SK-N-SH (cell line): Measurements from ENCODE around the gene GYPC.

Experiments used
- EZH2phosphoT487 ChIP-seq: fragments of 200-600 bp; sonication (generic); IDR thresholded peaks from 2 replicates; pipeline ENCODE4 v1.6.1; 2017; ENCODE audit warnings: low read depth, mixed run types, mild to moderate bottlenecking, antibody characterized with exemption, moderate library complexity, borderline replicate concordance
- FOSL2 ChIP-seq: IDR thresholded peaks from 2 replicates; pipeline ENCODE4 v1.4.0; 2012; ENCODE audit warnings: low read depth, mild to moderate bottlenecking, moderate library complexity, borderline replicate concordance
- FOXJ3 ChIP-seq: sonication (generic); formaldehyde crosslinking; IDR thresholded peaks from 2 replicates; pipeline ENCODE4 v1.5.1; 2020; ENCODE audit warnings: mild to moderate bottlenecking, missing genetic modification reagents
- JUND ChIP-seq: IDR thresholded peaks from 2 replicates; pipeline ENCODE4 v1.4.0; 2012
- NFIC ChIP-seq: IDR thresholded peaks from 2 replicates; pipeline ENCODE4 v1.4.0; 2012; ENCODE audit warnings: borderline replicate concordance
- POLR2AphosphoS5 ChIP-seq: IDR thresholded peaks from 2 replicates; pipeline ENCODE4 v1.6.1; 2012; ENCODE audit warnings: low read depth, low read length
- SMC3 ChIP-seq: IDR thresholded peaks from 2 replicates; pipeline ENCODE4 v1.6.1; 2012; ENCODE audit warnings: low read depth, low read length, improper control_type of control experiment
- YY1 ChIP-seq: IDR thresholded peaks from 2 replicates; pipeline ENCODE4 v1.4.0; 2012; ENCODE audit warnings: low read depth, mild to moderate bottlenecking
- TF ChIP-seq, protein P1 (sequence below): IDR thresholded peaks from 2 replicates; pipeline ENCODE4 v1.4.0; 2012; ENCODE audit warnings: low read depth, borderline replicate concordance
- TF ChIP-seq, protein P2 (sequence below): fragments of 200-600 bp; sonication (generic); IDR thresholded peaks from 2 replicates; pipeline ENCODE4 v1.6.1; 2017; ENCODE audit warnings: antibody characterized with exemption, mild to moderate bottlenecking, moderate library complexity
- TF ChIP-seq, protein P3 (sequence below): IDR thresholded peaks from 2 replicates; pipeline ENCODE4 v1.4.0; 2012; ENCODE audit warnings: low read depth, borderline replicate concordance

DNA sequence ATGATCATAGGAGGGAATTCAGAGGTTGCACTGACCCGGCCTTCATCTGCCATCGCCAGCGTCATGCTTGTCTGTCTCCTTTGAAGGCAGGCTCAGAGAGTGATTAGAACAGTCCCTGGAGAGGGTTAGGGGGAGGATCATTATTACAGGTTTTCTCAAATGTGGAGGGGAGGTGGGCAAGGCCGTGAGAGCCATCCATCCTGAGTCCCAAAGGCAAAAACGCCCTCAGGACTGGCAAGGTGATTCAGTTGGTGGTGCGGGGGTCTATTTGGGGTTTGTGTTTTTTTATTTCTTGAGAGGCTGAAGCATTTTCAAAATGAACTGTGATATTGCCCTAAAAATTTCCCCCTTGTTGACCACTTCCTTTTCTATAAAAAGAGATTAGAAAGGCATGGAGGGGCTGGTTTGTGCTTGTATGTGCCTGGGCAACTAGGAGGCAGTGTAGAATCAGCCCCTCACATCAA lies 39.3 kb upstream of the GYPC start:
- no peak for TF ChIP-seq FOXJ3 (CRISPR knock-in tag)
- no peak for TF ChIP-seq POLR2AphosphoS5
- TF ChIP-seq, protein P1, sequence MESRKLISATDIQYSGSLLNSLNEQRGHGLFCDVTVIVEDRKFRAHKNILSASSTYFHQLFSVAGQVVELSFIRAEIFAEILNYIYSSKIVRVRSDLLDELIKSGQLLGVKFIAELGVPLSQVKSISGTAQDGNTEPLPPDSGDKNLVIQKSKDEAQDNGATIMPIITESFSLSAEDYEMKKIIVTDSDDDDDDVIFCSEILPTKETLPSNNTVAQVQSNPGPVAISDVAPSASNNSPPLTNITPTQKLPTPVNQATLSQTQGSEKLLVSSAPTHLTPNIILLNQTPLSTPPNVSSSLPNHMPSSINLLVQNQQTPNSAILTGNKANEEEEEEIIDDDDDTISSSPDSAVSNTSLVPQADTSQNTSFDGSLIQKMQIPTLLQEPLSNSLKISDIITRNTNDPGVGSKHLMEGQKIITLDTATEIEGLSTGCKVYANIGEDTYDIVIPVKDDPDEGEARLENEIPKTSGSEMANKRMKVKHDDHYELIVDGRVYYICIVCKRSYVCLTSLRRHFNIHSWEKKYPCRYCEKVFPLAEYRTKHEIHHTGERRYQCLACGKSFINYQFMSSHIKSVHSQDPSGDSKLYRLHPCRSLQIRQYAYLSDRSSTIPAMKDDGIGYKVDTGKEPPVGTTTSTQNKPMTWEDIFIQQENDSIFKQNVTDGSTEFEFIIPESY: no peak
- TF ChIP-seq, protein P2, sequence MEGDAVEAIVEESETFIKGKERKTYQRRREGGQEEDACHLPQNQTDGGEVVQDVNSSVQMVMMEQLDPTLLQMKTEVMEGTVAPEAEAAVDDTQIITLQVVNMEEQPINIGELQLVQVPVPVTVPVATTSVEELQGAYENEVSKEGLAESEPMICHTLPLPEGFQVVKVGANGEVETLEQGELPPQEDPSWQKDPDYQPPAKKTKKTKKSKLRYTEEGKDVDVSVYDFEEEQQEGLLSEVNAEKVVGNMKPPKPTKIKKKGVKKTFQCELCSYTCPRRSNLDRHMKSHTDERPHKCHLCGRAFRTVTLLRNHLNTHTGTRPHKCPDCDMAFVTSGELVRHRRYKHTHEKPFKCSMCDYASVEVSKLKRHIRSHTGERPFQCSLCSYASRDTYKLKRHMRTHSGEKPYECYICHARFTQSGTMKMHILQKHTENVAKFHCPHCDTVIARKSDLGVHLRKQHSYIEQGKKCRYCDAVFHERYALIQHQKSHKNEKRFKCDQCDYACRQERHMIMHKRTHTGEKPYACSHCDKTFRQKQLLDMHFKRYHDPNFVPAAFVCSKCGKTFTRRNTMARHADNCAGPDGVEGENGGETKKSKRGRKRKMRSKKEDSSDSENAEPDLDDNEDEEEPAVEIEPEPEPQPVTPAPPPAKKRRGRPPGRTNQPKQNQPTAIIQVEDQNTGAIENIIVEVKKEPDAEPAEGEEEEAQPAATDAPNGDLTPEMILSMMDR: no peak
- no peak for TF ChIP-seq NFIC
- no peak for TF ChIP-seq JUND
- TF ChIP-seq EZH2phosphoT487: no peak
- no peak for TF ChIP-seq SMC3
- no peak for TF ChIP-seq FOSL2
- TF ChIP-seq, protein P3, sequence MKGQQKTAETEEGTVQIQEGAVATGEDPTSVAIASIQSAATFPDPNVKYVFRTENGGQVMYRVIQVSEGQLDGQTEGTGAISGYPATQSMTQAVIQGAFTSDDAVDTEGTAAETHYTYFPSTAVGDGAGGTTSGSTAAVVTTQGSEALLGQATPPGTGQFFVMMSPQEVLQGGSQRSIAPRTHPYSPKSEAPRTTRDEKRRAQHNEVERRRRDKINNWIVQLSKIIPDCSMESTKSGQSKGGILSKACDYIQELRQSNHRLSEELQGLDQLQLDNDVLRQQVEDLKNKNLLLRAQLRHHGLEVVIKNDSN: no peak
- TF ChIP-seq YY1: no peak
